Islet of Langerhans (tissue), 1 donor: ENCODE data around the gene TLX3.
"Not testable (repeated sequence)": the region's sequence is repeated elsewhere in the genome, so short reads cannot be mapped to it uniquely, and the experiment has no call there.

ENCODE experiments used
- FAIRE-seq: peaks from one replicate; lab custom pipeline; 2011; peaks lifted over from hg19 to GRCh38; lab: Jason Lieb, UNC

TLX3 gene

DNA sequence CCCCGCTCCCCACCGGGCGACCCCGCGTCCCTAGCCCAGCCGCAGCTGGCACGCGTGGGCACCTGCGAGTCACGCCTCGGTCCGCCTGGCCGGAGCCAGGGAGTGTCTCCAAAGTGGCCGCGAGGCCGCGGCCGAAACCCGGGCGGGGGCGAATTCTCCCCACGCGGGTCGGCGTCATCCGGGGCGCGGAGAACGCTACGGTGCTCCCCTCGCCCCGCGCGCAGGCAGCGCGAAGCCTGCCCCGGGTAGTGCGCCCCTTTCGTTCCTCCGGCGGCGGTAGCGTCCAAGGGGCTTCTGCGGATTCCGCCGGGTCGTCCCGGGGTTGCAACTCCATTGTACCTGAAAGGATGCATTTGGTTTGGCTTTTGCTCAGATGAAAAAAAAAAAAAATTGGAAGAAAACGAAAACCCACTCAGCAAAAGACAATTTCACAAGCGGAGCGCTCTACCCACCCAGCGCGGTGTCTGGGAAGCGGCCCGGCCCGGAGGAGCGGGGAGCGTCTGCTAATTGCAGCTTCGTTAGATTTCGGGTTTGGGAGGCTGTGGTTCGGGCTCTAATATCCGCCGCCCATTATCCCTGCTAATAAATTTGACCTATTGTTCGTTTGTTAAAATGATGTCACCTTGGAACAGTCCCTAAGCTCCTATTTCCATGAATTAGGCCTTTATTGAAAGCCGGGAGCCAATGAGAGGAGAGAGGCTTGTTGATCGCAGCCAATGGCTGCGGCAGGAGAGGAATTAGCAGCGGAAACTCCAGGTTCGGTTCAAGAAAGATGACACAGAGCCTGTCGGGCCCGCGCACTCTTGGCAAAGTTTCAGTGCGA, at the start of gene TLX3:
Gene TLX3, plus strand, starts transcription at position 796 of the 823 bp plus-strand sequence. CDS start 118 bp downstream, outside the sequence.
- no peak for FAIRE-seq

DNA sequence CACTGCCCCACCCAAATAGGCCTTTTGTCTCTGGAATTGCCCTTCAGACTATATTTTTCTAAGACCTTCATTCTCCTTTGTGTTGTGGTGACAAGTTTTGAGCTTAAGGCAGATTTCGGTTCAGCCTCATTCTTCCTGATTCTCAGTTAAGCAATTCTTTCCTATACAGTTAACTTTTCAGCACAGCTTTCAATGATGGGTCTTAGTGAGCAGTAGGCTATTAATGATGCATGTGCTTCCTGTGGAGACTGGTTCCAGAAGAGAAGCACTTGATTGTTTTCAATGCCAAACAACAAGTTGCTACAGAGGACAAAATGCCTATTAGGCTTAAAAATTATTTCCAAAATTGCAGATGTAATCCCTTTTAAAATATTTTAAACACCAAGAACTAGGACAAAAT, 47.7 kb upstream of the TLX3 start:
- no peak for FAIRE-seq

DNA sequence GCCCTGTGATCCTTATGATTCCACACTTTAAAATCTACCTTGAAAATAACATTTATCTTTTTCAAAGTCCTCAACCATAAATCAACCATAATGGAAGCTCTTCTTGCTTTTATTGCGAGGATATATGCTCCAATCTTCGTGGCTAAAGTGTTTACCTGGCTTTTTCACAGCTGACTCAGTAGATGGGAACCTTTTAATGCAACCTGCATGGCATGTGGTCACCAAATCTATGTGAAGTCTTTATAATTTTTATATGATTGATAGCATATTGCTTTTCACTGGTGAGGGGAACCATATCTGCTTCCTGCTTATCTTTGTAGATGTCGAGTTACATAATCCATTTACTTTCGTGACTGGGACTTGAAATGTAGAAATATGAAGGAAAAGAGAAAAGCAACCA, 47.1 kb upstream of the TLX3 start:
- no peak for FAIRE-seq

DNA sequence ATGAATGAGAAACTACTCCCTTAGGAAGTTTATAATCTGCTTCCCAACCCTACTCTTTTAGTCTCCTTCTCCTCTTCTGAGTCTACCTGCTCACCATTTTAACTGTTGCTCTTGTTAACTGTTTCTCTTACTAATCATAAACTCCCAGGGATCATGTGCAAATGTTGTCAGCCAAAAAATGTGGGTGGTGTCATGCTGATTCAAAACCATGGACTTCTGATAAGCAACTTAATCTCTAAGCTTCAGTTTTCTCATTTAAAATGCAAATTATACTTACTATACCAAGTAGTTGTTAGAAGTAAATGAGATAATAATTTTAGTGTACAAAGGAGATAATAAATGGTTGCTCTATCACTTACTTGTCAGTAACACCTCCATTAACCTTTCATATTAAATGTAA, 45.9 kb upstream of the TLX3 start:
- FAIRE-seq, result no peak

DNA sequence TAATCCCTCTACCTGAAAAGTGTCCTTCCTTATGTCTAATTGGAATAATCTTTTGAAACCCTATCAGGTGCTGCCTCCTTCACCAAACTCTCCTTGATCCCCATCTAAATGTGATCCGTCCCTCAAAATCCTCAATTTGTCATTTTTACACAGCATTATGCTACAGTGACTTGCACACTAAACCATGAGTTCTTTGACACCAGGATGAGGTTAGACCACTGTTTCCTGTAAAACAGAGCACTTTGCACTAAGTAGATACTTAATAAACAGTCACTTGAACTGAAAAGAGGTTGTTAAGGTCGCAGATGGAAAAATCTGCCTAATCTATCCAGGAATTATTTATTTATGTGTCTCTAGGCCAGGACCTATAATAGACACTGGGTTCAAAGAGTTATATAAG, 44.2 kb upstream of the TLX3 start:
- FAIRE-seq, result no peak

DNA sequence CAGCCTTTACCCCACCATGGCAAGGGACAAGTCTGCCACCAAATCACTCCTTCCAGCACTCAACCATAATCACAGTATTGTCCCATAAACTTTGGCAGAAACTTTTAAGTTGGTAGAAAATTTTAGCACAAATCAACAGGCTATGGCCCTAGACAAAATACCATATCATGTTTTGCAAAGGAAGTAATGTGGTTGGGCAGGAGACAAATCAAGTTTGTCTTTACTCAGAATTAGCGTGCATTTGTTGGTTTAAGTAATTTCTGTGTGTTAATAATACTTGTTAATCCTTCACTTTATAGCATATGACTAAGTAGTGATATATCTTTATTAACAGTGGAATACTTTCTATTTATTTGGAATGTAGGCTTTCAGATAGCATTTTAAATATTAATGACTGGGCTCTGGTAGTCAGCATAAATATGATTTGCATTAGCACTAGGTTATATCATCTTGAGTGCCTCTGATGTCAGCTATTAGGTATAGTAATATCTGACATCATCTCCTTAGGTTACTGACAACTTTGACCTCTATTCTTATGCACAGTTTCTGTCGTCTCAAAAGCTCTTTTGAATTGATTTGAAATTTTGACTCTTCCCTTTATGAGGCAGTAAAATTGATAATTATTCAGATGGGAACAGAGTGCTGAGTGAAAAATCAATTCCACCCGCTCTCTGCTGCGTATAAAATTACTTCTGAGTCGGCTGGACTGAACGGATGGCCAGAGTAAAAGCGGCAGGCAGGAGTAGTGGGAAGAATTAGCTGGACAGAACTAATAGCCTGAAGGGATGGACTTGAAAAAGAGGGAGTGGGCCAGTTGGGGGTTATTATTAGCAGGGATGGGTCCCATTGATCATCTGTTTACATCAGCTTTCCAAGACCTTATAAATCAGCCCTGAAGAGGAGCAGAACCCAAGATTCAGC, 40.1 kb upstream of the TLX3 start:
- no peak for FAIRE-seq

DNA sequence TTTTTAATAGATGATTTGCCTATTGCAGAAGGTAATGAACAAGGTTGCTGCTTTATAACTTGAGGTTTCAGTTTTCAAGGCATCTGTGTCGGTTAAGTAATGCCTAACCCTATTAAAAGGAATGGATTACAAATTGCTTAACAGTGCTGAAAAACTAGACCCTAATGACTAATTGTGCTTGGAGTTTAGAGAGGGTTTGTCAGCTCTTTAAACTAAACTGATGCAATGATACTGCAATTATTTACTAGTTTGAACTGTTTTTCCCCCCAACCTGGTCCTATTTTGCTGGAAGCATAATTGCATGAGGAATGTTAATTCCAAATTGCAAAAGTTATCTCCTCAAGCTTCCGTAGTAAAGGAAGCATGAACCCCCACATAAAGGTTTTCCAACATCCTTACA, 39.3 kb upstream of the TLX3 start:
- no peak for FAIRE-seq

DNA sequence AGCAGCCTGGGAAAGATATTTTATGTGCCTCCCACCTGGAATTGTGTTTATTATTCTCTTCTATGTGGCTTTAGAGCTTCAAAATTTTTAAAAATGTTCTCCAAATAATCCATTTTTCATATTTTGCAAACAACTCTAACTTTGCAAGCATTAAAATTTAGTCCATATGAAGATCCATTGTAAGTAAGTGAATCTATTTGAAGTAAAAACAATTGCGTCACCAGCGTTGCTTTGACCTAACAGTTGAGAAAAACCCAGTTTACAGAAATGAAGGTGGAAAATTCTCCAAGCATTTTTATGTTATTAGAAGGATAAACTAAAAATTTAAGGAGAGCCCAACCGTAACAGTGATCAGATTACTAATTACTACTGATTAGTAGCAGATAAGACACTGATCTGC, 38.9 kb upstream of the TLX3 start:
- FAIRE-seq, result no peak

DNA sequence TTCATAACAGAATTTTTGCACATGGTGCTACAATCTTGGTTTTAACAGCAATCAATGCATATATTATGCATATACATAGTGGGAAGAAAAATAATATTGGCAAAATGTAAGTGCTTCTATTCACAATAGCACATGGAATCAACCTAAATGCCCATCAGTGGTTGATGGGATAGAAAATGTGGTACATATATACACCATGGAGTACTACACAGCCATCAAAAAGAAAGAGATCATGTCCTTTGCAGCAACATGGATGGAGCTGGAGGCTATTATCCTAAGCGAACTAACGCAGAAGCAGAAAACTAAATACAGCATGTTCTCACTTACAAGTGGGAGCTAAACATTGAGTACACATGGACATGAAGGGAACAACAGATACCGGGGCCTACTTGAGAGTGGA, 37.2 kb upstream of the TLX3 start:
- FAIRE-seq, result no peak

DNA sequence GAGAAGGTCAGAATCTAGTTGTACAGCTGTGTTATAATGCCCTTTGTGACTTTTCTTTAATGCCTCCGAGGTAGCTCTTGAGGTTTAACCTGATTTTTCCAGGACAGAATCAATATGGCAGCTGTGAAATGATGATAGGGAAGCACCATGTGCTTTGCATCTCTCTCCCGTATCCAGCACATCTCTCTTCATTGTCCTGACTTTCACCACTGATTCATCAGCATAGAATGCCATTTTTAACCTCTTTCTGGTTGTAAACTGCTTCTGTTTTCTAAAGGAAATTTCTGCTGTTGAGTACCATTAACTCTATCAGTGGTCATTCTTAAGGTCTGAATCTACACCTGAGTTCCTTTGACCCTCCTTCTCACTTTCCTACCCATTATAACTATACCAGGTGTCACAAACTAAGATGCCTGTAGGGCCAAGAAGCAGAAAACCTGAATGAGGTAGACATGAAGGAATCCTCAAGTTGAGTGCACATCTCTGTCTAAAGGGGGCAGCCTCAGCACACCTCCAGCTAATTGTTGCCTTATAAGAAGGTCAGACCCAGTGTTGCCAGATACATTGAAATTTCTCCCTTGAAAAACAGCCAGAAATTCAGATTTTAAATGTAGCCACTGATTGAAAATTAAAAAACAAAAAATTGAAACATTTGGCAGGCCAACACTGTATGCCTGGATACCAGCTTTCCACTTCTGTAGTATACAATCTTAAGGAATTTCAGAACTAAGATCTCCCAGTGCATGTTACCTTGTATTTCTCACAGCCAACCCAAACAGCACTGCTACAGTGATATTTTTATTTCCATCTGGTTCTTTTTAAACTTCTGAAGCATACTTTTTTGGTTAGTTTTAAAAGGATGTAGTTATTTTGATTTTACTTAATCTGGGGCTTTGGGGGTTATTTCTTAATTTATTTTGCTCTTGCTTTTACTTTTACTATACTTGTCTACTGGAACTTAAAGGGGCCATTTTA, 35.8 kb upstream of the TLX3 start:
- FAIRE-seq, result no peak

DNA sequence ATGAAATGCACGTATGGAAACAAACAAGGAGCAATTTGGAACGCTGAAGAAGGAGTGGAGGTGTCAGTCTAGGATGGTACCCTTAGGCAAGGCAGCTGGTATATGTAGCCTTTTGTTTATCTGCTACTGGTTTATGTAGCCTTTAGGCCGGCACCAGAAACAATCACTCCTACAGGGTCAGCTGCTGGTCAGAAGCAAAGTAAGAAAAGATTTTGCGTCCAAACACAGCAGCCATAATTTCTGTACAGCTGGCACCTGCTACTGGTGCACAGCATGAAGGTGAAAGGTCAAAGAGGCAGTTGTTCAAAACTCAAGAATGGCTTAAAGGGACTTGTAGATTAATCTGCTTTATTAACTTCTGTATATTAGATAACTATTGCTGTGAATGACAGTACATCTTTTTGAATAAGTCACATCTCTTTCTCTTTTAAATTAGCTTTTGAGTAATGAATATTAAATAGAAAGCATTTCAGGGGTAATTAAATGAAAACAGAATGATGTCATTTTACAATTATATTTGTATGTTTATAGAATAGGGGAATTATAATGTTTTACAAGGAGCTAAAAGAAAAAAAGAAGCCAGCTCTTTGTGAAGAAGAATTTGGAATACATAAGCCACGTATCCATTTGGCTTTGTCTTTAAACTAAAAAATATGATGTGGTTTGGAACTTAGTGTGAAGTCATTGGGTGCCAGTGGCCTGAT, 33.1 kb upstream of the TLX3 start:
- FAIRE-seq, result no peak

DNA sequence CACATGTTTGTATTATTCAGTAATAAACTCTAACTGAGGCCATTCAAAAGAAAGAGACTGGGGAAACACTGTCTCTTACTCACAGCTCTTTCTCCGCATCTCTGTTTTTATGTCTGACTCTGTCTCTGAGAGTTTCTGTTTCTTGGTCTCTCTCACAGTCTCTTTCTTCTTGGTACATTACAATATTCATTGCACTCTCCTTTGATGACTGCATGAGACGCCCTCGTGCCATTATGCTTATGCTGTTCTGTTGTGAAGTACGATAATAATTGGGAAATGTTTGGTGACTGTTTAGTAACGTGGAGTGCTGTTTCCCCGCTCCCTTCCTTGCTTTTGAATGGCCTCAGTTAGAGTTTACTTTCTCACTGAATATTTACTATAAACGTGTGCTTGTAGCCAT, 25.3 kb upstream of the TLX3 start:
- no peak for FAIRE-seq

DNA sequence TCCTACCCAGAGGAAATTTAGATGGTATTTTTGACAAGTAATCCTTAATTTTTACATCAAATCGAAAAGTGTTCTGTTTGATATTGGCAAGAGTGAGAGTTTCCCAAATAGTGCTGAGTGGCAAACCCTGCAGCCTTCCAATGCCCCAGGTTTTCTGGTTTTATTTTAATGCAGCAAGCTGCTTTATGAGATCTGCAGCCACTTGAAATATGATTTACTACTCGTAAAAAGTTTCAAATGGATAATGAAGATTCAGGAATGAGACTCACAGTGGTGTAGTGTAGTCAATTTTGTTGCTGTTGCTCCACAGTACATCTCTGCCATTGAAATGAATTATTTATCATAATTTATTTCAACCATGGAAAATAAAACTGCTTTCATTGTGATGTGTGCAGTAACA, 23.6 kb upstream of the TLX3 start:
- FAIRE-seq, result no peak

DNA sequence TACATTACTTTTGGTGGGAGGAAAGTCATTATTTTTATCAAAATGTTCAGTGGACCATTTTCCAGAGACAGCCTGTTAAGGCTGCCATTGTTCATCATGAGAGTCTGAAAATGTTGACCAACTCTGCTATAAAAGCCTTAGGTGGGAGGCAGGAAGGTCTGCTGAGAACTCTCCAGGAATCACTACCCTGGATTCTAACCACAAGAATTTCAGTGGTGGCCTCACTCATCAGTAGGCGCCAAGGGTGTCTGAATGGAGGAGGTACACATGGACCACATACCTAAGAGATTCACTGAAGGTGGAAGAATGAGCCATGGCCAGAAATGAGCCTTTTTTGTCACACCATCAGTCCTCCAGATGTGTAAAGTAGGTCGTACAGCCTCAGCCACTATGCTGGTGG, 21.0 kb upstream of the TLX3 start:
- FAIRE-seq, result no peak

DNA sequence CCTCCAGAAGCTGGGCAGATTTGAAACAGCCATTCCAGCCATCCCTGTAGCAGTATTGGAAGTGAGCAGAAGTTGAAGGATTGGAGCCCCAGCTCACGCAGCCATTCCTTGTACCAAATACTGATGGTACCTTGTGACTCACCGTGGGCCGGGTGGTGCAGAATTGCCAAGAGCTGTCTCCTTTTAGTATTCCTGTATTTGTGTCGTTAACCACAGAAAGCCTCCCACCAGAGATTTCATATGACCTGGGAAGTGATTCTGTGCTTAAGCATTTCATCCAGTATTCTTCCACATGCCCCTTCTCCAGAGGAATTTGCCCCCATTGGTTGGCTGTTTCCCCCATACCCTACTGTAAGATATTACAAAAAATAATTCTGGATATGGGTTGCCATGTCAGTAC, 17.7 kb upstream of the TLX3 start:
- FAIRE-seq, result no peak

DNA sequence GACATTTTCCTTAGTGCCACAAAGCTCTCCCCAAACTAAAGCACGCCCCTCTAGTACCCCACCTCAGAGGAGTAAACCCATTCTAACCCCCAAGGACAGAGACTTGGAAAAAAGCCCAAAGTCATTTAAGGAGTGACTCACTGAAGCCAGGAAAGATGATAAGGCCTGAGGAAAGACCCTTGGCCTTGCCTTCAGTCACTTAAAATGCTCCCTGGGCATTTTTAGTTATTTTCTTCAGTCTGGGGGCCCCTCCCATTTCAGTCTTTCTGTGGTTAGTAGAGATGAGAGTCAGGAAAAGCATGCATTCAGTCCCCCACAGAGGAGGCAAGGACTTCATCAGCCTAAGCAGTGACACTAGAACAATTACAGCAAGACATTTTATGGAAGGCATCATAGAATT, 13.7 kb upstream of the TLX3 start:
- FAIRE-seq, result no peak

DNA sequence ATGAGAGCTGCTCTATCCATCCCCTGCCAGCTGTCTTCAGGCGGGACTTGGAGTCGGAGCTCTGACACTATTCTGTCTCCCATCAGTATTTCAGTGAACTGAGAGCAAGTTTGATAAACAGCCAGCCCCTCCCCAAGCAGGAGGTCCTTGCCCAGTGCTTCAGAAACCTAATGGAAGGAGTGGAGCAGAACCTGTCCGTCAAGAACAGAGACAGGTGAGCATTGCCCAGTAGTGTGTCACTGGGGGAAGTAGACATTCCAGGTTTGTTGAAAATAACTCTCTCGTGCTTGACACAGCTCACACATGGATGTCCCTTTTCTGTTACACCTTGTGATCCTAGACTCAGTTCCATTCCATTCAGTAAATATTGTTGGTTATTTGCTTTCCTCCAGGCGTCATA, 13.2 kb upstream of the TLX3 start:
- no peak for FAIRE-seq

DNA sequence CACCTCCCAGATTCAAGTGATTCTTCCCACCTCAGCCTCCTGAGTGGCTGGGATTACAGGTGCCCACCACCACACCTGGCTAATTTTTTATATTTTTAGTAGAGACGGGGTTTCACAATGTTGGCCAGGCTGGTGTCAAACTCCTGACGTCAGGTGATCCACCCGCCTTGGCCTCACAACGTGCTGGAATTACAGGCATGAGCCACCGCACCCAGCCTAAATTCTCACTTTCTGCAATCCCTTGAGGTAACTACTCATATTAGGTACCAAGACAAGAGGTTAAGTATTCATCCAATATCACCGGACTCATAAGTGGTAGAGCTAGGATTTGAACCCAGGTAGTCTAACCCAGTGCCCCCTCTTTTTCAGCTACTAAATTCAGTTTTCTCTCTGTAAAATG, 11.1 kb upstream of the TLX3 start:
- not testable (repeated sequence) for FAIRE-seq

DNA sequence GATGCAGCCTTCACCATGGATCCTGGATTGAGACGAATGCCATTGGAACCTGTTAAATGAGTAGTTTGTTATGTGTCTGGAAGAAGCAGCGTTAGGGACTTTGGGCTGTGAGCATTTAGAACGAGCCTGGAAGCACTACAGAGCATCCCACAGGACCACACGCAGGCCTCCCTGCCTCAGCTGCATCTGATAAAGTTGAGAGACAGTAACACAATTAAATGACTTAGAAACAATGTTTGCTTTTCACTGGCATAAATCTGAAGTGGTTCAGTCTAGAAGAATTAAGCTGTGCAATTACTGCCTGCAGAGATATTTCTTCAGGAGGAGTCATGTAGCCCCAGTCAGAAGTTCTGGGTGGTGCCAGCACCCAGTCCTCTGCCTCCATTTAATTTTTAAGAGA, 9.8 kb upstream of the TLX3 start:
- no peak for FAIRE-seq

DNA sequence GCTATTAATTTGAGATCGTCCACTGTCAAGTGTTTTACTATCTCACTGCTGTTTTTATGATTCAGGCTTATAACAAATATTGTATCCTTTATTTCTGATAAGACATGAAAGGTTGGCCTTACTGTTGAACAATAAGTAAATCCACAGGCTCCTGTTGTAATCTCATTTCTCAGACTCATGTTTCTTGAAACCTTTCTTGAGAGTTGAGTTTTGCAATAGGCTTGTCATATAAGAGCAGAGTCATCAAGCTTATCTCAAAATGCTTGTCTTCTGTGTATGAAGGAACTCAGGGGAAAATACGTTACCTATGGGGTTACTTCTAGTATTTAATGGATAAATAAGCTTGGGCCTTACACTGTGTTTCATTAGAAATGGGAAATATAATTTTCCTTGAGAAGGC, 9.2 kb upstream of the TLX3 start:
- no peak for FAIRE-seq

DNA sequence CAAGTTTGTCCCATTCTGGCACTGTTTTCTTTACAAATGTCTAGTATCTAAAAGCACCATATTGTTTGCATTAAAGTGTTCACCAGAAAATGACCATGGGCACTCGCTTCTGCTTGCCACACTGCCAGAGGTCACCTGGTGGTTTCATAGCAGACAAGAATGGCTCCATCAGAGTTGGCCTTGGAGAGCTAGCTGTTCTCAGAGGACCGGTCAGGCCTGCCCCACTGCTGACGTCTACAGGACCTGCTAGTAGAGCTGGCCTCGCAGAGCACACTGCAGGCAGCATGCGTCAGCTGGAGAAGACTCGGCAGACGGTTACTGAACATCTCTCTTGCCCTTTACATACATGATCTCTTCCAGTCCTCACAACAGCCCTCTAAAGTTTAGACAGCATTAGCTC, 8.7 kb upstream of the TLX3 start:
- FAIRE-seq, result no peak

DNA sequence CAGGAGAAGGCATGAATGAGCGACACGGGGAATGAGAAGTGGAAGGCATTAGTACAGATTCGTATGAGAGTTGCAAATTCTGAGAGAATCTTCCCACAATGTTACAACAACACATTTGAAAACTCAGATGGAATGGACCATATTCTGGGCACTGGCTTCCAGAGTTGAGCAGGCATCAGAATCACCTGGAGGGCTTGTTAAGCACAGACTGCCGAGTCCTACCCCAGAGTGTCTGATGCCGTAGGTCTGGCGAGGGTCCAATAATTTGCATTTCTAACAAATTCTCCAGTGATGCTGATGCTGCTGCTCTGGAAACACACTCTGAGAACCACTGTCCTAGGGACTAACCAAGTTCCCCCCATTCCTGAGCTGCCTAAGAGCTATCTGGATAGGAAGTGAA, 2.9 kb upstream of the TLX3 start:
- no peak for FAIRE-seq
